Endothelial cell of umbilical vein (primary cell): ENCODE data around the gene EFHC2. TPM values are rescaled to one million over a fixed set of nuclear protein-coding genes. Genes with fewer than 3 reads are reported as not detected.

Experiments
- BruUV-seq: library from RNA; stranded (reverse); fragments of 400-500 nt; replicated peaks from 2 replicates; lab custom pipeline; 2021; lab: Mats Ljungman, UMichigan
- CTCF ChIA-PET: fragments of 300-600, 350-600 bp; sonication (Branson Sonifier 250); formaldehyde crosslinking; loops from one replicate; lab custom pipeline; 2021; ENCODE audit warnings: antibody characterized with exemption, inconsistent platforms; lab: Charles Lee
- POLR2A ChIA-PET: fragments of 300-600, 350-600 bp; sonication (Branson Sonifier 250); formaldehyde crosslinking; loops from one replicate; lab custom pipeline; 2021; ENCODE audit warnings: antibody characterized with exemption, inconsistent platforms; lab: Charles Lee
- DNase-seq: peaks from one replicate; pipeline ENCODE4 v3.0.0-alpha.2; 2011; ENCODE audit warnings: low read depth, low spot score
- FAIRE-seq: peaks from 2 replicates; lab custom pipeline; 2011; peaks lifted over from hg19 to GRCh38; lab: Jason Lieb, UNC
- H2AFZ ChIP-seq: 2 replicates; pipeline ENCODE4 v1.6.0; 2012; ENCODE audit warnings: low read depth, low read length, control low read depth, inconsistent platforms
- H3K27ac ChIP-seq: 2 replicates; pipeline ENCODE4 v1.5.1; 2011; ENCODE audit warnings: low read depth, mild to moderate bottlenecking, control low read depth, low read length, moderate library complexity; ENCODE audit not compliant: insufficient read depth
- H3K27me3 ChIP-seq, 2 experiments: 2 replicates each; pipeline versions ENCODE4 v1.6.0 to v1.6.1; 2011; ENCODE audit warnings: low read length in 2 of 2, mixed read lengths in 1 of 2; ENCODE audit not compliant: control insufficient read depth in 2 of 2, insufficient read depth in 2 of 2
- H3K36me3 ChIP-seq, 2 experiments: 2 replicates in 1 of 2; 3 replicates in 1 of 2; pipeline ENCODE4 v1.5.1; 2011; ENCODE audit warnings: low read length in 2 of 2, mild to moderate bottlenecking in 1 of 2, moderate library complexity in 1 of 2; ENCODE audit not compliant: control insufficient read depth in 2 of 2, insufficient read depth in 2 of 2; ENCODE audit errors: extremely low read depth in 1 of 2
- H3K4me1 ChIP-seq: 3 replicates; pipeline ENCODE4 v1.5.1; 2011; ENCODE audit warnings: mild to moderate bottlenecking, low read length; ENCODE audit not compliant: control insufficient read depth, insufficient read depth; ENCODE audit errors: extremely low read depth
- H3K4me2 ChIP-seq: 2 replicates; pipeline ENCODE4 v1.6.1; 2011; ENCODE audit warnings: low read length, control low read depth, mixed read lengths; ENCODE audit not compliant: insufficient read depth
- H3K4me3 ChIP-seq, 3 experiments: fragments of 200-600 bp in 1 of 3; sonication (generic), shearing (Covaris generic) in 1 of 3; replicated peaks in 1 of 3; 2 replicates each; pipeline ENCODE4 v1.5.1; 2011 to 2016; ENCODE audit warnings: control low read depth in 3 of 3, low read length in 3 of 3, mild to moderate bottlenecking in 2 of 3, inconsistent platforms in 1 of 3, low read depth in 1 of 3, moderate library complexity in 1 of 3; ENCODE audit not compliant: insufficient read depth in 1 of 3
- H3K79me2 ChIP-seq: 2 replicates; pipeline ENCODE4 v1.6.0; 2012; ENCODE audit warnings: low read length, inconsistent platforms; ENCODE audit not compliant: control insufficient read depth, insufficient read depth
- H3K9ac ChIP-seq: replicated peaks from 2 replicates; pipeline ENCODE3; 2011; ENCODE audit warnings: low read length, control low read depth; ENCODE audit not compliant: insufficient read depth; ENCODE audit errors: extremely low read depth
- H3K9me1 ChIP-seq: replicated peaks from 3 replicates; pipeline ENCODE4 v1.6.0; 2011; ENCODE audit warnings: mild to moderate bottlenecking, low read length; ENCODE audit not compliant: control insufficient read depth, insufficient read depth; ENCODE audit errors: extremely low read depth
- H3K9me3 ChIP-seq: replicated peaks from 2 replicates; pipeline ENCODE4 v1.5.1; 2012; ENCODE audit warnings: low read length, inconsistent platforms; ENCODE audit not compliant: control insufficient read depth, insufficient read depth
- H4K20me1 ChIP-seq: replicated peaks from 2 replicates; pipeline ENCODE3; 2011; ENCODE audit warnings: mild to moderate bottlenecking, low read length; ENCODE audit not compliant: control insufficient read depth, insufficient read depth; ENCODE audit errors: extremely low read depth
- EZH2 ChIP-seq: IDR thresholded peaks from 2 replicates; pipeline ENCODE4 v1.6.1; 2012; ENCODE audit warnings: borderline replicate concordance, low read depth, mild to moderate bottlenecking, moderate library complexity, low read length, inconsistent platforms; ENCODE audit not compliant: severe bottlenecking
- GATA2 ChIP-seq: IDR thresholded peaks from 2 replicates; pipeline ENCODE4 v1.7.0; 2011; ENCODE audit warnings: low read depth, mild to moderate bottlenecking, moderate library complexity, mixed read lengths, low read length; ENCODE audit not compliant: insufficient read length, insufficient read depth
- JUN ChIP-seq: IDR thresholded peaks from 2 replicates; pipeline ENCODE4 v1.6.1; 2011; ENCODE audit warnings: borderline replicate concordance, low read depth; ENCODE audit not compliant: insufficient read length, insufficient read depth
- MAX ChIP-seq: IDR thresholded peaks from 2 replicates; pipeline ENCODE4 v1.6.1; 2011; ENCODE audit not compliant: insufficient read depth, insufficient read length
- MYC ChIP-seq: IDR thresholded peaks from one replicate; pipeline ENCODE4 v1.6.1; 2011; ENCODE audit warnings: mild to moderate bottlenecking, low read depth, low read length
- POLR2A ChIP-seq: IDR thresholded peaks from 2 replicates; pipeline ENCODE4 v1.6.1; 2012; ENCODE audit warnings: low read depth, mild to moderate bottlenecking, control low read depth, low read length
- POLR2AphosphoS5 ChIP-seq: IDR thresholded peaks from 2 replicates; pipeline ENCODE4 v1.6.1; 2012; ENCODE audit warnings: low read depth, mild to moderate bottlenecking, control low read depth, low read length, moderate library complexity; ENCODE audit not compliant: insufficient read depth
- dilution Hi-C: fragments of 300-500 bp; cut with MboI; formaldehyde crosslinking; loops from one replicate; pipeline ENCODE4 v1.15.0; 2019; ENCODE audit warnings: low sequenced_read_pairs; ENCODE audit not compliant: extremely low pct_ligation_motif_present
- intact Hi-C: fragments of 100-400 bp; cut with micrococcal nuclease; formaldehyde crosslinking; loops from one replicate; pipeline ENCODE4 v1.10.0; 2022
- polyA plus RNA-seq, 4 experiments: library from polyadenylated mRNA; depleted of rRNA in 3 of 4; stranded (reverse) in 3 of 4; unstranded in 1 of 4; fragments of >200 nt; gene quantifications; 2 replicates each; pipeline versions ENCODE4 v1.2.1 to v1.2.3, GENCODE V29; 2011 to 2012; ENCODE audit warnings: missing spikeins in 1 of 4
- total RNA-seq: library from RNA; stranded (reverse); gene quantifications from 2 replicates; pipeline ENCODE4 v1.2.3, GENCODE V29; 2021
- TF ChIP-seq, protein P1 (sequence below), 2 donors: IDR thresholded peaks; 1 replicate in 1 of 2; 2 replicates in 1 of 2; pipeline ENCODE4 v1.5.1; 2011; ENCODE audit warnings: low read length in 2 of 2, mild to moderate bottlenecking in 2 of 2, moderate library complexity in 2 of 2, control low read depth in 1 of 2, inconsistent platforms in 1 of 2, low read depth in 1 of 2; ENCODE audit not compliant: insufficient read depth in 1 of 2; ENCODE audit errors: extremely low read depth in 1 of 2

The EFHC2 gene
- total and polyA plus RNA-seq, 2 donors (not counting 3 experiments of a cell fraction or from before 2014, with no cell fraction given), result not detected

DNA sequence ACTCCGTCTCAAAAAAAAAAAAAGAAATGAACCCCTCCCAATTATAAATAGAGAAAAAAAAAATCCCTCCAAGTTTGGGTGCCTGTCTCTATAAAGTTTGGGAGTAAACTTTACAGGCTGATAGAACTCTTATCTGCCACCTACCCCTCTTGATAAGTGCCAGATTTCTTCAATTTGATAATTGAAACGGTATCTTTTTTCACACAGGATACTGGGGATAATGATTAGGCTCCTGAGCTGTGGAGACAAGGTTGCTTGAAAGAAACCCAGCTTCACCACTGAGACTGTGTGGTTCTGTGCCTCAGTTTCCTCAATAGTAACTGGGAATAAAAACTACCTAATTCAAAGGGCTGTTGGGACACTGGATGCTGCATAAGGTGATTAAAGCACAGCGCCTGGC, 606 bp downstream of the EFHC2 start:
- DNase-seq (no peak), FAIRE-seq (no peak)
- TF ChIP-seq POLR2A (no peak), EZH2 (no peak), JUN (no peak), MAX (no peak), POLR2AphosphoS5 (no peak), GATA2 (no peak), MYC (no peak)
- TF ChIP-seq, protein P1, sequence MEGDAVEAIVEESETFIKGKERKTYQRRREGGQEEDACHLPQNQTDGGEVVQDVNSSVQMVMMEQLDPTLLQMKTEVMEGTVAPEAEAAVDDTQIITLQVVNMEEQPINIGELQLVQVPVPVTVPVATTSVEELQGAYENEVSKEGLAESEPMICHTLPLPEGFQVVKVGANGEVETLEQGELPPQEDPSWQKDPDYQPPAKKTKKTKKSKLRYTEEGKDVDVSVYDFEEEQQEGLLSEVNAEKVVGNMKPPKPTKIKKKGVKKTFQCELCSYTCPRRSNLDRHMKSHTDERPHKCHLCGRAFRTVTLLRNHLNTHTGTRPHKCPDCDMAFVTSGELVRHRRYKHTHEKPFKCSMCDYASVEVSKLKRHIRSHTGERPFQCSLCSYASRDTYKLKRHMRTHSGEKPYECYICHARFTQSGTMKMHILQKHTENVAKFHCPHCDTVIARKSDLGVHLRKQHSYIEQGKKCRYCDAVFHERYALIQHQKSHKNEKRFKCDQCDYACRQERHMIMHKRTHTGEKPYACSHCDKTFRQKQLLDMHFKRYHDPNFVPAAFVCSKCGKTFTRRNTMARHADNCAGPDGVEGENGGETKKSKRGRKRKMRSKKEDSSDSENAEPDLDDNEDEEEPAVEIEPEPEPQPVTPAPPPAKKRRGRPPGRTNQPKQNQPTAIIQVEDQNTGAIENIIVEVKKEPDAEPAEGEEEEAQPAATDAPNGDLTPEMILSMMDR (IDR thresholded peaks at IDR 0.05; ENCODE audit: extremely low read depth in 1 of 2, insufficient read depth in 1 of 2, low read depth in 1 of 2, low read length in 2 of 2), result no peak
- H3K27me3 ChIP-seq, result no peaks in the 10 kb centered on the region
- H3K9me3 ChIP-seq, result no peaks in the 10 kb centered on the region
- H3K4me3 ChIP-seq, result no peak overlapping the region
- no peaks in the 10 kb centered on the region for H4K20me1 ChIP-seq
- H3K9ac ChIP-seq, result no peak overlapping the region
- no peak overlapping the region for H3K4me2 ChIP-seq
- no peaks in the 10 kb centered on the region for H3K36me3 ChIP-seq
- H3K27ac ChIP-seq, result no peak overlapping the region
- no peaks in the 10 kb centered on the region for H3K4me1 ChIP-seq
- CTCF ChIA-PET, result no interaction called here
- intact Hi-C loops (no loop called here), dilution Hi-C loops (no loop called here)
- H2AFZ ChIP-seq, result no peak overlapping the region
- POLR2A ChIA-PET, result no interaction called here
- no peaks in the 10 kb centered on the region for H3K79me2 ChIP-seq
- no TSS peak for BruUV-seq
- H3K9me1 ChIP-seq, result no peaks in the 10 kb centered on the region
